IPS DF 6.9 (cell line): ENCODE results near the gene ZNF500.

Experiments
- DNase-seq: peaks from one replicate; pipeline ENCODE4 v3.0.0-alpha.2; 2013; ENCODE audit warnings: low read depth, low spot score
- H3K27ac ChIP-seq: one replicate; pipeline ENCODE4 v1.5.1; 2013; ENCODE audit warnings: low read length, control low read depth
- H3K27me3 ChIP-seq: 2 replicates; pipeline ENCODE4 v1.6.1; 2013; ENCODE audit warnings: mild to moderate bottlenecking, low read length; ENCODE audit not compliant: control insufficient read depth, insufficient read depth
- H3K36me3 ChIP-seq: 2 replicates; pipeline ENCODE4 v1.6.1; 2013; ENCODE audit warnings: low read length; ENCODE audit not compliant: control insufficient read depth, insufficient read depth
- H3K4me1 ChIP-seq: 2 replicates; pipeline ENCODE4 v1.6.1; 2013; ENCODE audit warnings: low read length; ENCODE audit not compliant: control insufficient read depth, insufficient read depth
- H3K4me3 ChIP-seq: 2 replicates; pipeline ENCODE4 v1.5.1; 2013; ENCODE audit warnings: mild to moderate bottlenecking, low read length
- H3K9me3 ChIP-seq: 2 replicates; pipeline ENCODE4 v1.6.1; 2013; ENCODE audit warnings: low read length, inconsistent platforms; ENCODE audit not compliant: control insufficient read depth, insufficient read depth
- WGBS: extraction: QIAGEN DNeasy Blood & Tissue Kit; methylation state at CpG from one replicate; pipeline ENCODE4 v1.1.7; 2013; ENCODE audit warnings: mixed read lengths, missing lambda C conversion rate; ENCODE audit not compliant: insufficient read length, insufficient coverage; 5-methylcytosine and 5-hydroxymethylcytosine counted together

ZNF500 gene

DNA sequence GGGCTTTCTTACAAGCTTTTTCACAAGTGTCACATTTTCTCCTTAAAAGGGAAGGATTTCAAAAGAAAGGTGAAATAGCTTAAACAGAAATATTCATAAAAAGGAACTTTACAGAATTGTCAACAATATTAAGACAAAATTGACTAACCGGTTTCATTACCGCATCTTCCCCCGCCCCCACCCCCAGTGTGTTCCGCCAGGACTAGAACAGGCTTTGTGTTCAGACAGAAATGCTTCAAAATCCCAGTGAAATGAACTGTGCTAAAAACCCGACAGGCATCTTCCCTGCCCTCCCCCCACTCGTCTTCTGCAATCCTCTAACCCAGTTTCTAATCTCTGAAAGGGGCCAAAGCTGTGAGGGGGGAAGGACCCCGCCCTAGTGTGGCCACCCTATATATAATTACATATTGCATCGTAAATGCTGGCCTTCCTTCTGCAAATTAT is 36.5 kb upstream of the ZNF500 start:
- no peak for DNase-seq
- H3K9me3 ChIP-seq: no peaks in the 10 kb centered on the region
- H3K27ac ChIP-seq: no peak overlapping the region
- H3K36me3 ChIP-seq: peaks cover 11% of the 10 kb centered on the region
- H3K27me3 ChIP-seq: no peaks in the 10 kb centered on the region
- WGBS: no CpG with 5 or more reads among the region's 8 CpGs
- H3K4me1 ChIP-seq: peaks cover 2% of the 10 kb centered on the region; the same call in 1 of the 2 replicates
- no peak overlapping the region for H3K4me3 ChIP-seq

DNA sequence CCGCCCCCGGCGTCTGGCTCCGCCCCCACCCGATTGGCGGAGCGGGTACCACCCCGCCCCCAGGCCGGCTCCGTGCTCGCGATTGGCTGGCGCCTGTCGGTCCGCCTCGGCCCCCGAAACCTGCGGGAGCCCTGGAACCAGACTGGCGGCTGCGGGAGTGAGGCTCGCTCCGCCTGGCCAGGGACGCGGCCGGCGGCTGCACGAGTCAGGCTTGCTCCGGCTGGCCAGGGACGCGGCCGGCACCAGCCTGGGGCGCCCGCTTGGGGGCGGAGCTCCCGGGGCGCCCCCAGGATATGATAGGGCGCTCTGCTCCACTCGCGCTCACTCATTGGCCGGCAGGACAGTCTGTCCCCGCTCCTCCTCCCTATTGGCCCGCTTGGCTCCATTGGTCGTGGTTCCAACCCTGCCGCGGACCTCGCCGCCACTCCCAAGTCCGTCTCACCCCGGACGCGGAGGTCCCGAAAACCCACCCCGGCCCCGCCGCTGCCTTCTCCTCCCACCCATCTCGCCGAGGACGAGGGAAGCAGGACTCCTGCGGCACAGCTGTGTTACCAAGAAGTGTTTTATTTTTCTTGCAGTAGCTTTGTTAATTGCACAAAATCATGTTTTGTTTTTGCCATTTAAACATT is 35.8 kb upstream of the ZNF500 start:
- Histone ChIP-seq H3K4me1 (peaks cover 2% of the 10 kb centered on the region; the same call in 1 of the 2 replicates), H3K9me3 (no peaks in the 10 kb centered on the region), H3K27ac (no peak overlapping the region), H3K36me3 (peaks cover 11% of the 10 kb centered on the region), H3K4me3 (peak overlapping the region; percentile 93), H3K27me3 (no peaks in the 10 kb centered on the region)
- peak; percentile 81 for DNase-seq
- WGBS: no CpG with 5 or more reads among the region's 59 CpGs

DNA sequence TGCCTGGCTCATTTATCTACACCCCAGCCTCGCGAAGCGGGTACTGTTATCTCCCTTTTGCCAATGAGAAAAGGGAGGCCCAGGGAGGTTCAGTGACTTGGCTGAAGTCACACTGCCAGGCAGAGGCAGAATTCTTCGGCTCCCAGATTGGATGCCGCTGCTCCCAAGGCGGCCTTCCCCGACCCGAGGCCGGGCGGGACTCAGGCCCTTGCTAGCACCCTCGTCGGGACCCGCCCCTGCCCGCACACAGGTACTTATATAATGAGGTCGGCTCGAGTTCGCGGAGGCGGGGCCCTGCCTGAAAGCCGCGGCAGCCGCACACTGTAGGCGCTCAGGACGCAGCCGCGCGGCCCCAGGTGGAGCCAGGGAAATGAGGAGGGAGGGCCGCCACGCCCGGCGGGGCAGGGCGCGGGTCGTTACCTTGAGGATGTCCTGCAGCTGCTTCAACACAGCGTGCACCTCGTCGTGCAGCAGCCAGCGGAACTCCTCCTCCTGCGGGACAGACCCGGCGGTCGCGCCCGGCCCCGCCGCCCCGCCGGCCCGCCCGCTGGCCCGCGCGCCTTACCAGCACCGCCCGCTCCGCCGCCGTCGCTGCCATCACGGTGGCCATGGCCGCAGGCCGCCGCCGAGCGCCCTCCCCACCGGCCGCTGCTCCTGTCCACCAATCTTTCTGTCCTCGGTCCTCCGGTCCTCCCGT is 35.1 kb upstream of the ZNF500 start, which contains the start of gene ROGDI:
ROGDI (minus strand) TSS at position 672 of the 697 bp plus-strand sequence; CDS start at position 610, 62 bp downstream.
- Histone ChIP-seq H3K27me3 (no peaks in the 10 kb centered on the region), H3K27ac (no peak within 1 kb of the TSS), H3K4me1 (peaks cover 2% of the 10 kb centered on the region; the same call in 1 of the 2 replicates), H3K4me3 (peak within 1 kb of the TSS; percentile 93), H3K36me3 (peaks cover 11% of the 10 kb centered on the region), H3K9me3 (no peaks in the 10 kb centered on the region)
- no CpG with 5 or more reads among the region's 70 CpGs for WGBS
- peak; percentile 70 for DNase-seq

DNA sequence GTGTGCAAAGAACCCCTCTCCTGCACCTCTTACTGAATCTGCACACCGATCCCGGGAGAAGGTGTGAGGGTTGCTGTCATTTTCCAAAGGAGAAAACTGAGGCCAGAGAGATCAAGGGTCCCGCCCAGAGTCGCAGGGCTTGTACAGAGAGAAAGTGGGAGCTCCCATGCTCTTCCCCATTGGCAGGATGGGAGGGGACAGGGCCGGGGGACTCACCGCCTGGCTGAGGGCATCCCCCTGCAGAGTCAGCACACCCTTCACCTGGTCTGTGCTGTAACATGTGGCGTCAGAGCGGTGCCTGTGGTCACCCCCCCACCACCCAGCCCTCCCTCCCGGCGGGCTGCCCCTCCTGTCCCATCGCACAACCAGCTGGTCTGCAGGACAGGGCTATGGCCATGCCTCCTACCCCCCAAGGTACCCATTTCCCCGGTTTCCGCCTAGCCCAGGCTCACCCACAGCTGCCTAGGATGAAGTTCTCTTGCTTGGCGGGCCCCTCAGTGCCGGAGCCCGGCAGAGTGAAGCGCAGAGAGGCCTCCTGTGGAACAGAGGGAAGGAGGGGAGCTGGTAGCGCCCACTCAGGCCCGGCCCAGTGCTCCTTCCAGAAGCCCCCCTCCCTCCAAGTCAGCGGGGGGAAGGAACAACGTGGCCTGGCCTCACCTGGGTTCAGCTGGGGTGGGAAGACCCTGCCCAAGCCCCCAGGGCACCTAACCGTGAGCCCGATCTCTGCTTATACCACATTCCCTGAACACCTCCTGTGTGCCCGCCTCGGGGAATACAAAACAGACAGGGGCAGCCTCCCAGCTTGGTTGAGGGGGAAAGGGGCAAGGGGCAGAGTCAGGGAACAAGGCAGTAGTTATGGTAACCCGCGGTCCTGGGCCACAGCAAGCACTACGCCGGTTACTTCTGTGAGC is 34.3 kb upstream of the ZNF500 start:
- Histone ChIP-seq H3K4me3 (peak overlapping the region; percentile 93; the same call in 1 of the 2 replicates), H3K4me1 (peaks cover 2% of the 10 kb centered on the region; the same call in 1 of the 2 replicates), H3K27ac (no peak overlapping the region), H3K9me3 (no peaks in the 10 kb centered on the region), H3K27me3 (no peaks in the 10 kb centered on the region), H3K36me3 (peaks cover 11% of the 10 kb centered on the region)
- DNase-seq: no peak
- WGBS: no CpG with 5 or more reads among the region's 29 CpGs

DNA sequence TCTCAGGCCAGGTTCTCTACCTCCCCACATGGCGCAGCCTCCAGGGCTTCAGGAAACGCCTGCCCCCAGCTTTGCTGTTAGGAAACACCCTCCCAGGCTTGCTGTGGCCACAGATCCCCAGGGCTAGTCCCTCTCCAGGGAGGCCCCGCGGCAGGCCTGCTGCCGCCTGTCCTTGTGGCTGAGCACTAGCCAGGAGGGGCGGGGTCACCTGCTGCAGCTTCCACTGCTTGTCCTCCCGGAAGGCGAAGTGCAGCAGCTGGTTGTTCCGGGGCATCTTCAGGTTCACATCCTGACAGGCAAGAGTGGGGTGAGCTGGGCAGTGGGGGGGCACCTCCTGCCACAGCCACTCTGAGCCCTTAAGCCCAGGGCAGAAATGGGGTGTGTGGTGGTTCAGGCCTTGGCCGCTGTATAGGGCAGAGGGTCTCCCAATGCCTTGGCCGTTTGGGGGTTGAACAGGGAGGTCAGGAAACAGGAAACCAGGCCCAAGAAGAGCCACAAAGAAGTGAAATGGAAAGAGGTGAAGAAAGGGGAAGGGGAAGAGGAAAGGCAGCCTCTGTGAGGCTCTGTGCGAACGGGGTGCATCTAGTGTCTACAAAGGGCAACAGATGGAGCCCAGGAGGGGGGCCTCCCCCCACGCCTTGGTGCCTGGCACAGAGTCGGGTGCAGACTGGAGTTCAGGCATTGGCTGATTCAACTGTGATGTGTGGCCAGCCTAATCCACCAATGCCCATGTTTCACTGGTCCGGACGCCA is 33.5 kb upstream of the ZNF500 start:
- peaks cover 11% of the 10 kb centered on the region for H3K36me3 ChIP-seq
- no peak overlapping the region for H3K27ac ChIP-seq
- no peaks in the 10 kb centered on the region for H3K9me3 ChIP-seq
- WGBS: no CpG with 5 or more reads among the region's 17 CpGs
- H3K27me3 ChIP-seq: no peaks in the 10 kb centered on the region
- peaks cover 2% of the 10 kb centered on the region; the same call in 1 of the 2 replicates for H3K4me1 ChIP-seq
- DNase-seq: no peak
- no peak overlapping the region for H3K4me3 ChIP-seq

DNA sequence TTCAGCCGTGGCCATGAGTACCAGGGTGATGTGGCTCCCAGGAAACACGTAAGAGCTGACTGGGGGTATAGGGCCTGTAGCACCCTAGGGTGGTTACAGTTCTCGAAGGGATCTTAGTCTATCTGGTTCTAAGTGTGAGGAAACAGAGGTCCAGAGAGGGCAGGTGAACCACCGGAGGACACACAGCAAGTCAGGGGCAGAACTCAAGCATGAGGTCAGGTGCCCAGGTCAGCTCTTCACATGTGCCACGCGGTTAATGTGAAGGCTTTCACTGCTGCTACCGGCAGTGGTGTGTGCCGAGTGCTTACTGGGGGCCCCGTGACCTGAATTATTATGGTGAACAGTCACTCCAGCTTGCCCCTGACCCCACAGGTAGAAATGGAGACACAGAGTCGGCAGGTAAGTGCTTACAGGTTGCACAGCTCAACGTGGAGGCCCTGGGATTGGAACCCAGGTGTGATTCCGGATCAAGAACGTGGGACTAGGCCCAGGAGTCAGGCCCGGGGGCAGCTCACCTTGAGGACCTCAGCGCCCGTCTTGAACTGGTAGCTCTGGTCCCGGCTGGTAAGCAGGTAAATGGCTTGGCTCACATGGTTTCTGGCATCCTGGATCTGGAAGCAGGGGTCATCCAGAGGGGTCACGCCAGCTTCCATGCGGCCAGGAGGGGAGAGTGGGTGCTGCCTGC is 32.4 kb upstream of the ZNF500 start:
- no peaks in the 10 kb centered on the region for H3K9me3 ChIP-seq
- H3K4me1 ChIP-seq: peaks cover 2% of the 10 kb centered on the region; the same call in 1 of the 2 replicates
- no peak overlapping the region for H3K27ac ChIP-seq
- no peak overlapping the region for H3K4me3 ChIP-seq
- no peaks in the 10 kb centered on the region for H3K27me3 ChIP-seq
- H3K36me3 ChIP-seq: peaks cover 10% of the 10 kb centered on the region
- WGBS: no CpG with 5 or more reads among the region's 19 CpGs
- no peak for DNase-seq

DNA sequence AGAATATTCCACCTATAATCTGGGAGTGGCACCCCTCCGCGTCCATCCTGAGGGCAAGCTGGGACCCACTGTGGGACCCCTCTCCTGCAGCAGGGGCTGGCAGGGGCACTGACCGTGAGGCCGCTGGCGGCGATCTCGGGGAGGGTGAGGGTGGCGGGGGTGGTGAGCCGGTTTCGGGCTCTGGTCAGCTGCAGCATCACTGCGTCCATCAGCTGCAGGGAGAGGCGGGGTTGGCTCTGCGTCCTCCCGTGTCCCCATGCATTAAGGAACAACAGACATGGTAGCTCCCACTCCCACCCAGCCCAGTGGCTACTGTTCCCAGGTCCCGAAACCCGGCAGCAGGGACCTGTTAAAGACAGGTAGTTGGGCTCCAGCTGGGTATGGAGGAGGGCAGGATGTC is 31.5 kb upstream of the ZNF500 start:
- no CpG with 5 or more reads among the region's 16 CpGs for WGBS
- Histone ChIP-seq H3K4me3 (no peak overlapping the region), H3K27me3 (no peaks in the 10 kb centered on the region), H3K36me3 (peaks cover 8% of the 10 kb centered on the region), H3K9me3 (no peaks in the 10 kb centered on the region), H3K4me1 (peaks cover 2% of the 10 kb centered on the region; the same call in 1 of the 2 replicates), H3K27ac (no peak overlapping the region)
- no peak for DNase-seq

DNA sequence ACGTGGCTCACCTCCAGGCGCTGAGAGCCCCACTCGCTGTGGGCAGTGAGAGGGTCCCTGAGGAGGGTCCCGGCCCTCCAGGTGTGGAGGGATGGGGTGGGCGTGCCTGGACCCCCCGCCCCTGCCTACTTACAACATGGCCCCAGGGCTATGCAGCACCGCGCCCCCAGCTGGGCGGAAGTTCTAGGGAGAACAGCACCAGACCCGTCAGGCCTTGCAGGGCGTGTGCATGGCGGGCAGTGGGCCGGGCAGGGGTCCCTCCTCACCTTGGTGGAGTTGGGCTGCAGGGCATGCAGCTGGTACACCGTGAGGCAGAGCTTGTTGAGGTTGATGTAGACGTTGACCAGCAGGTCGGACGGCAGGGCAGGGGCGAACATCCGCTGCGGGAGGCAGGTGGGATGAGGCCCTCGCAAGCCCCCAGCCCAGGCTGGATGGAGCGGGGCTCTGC is 30.9 kb upstream of the ZNF500 start:
- Histone ChIP-seq H3K4me3 (no peak overlapping the region), H3K27ac (no peak overlapping the region), H3K27me3 (no peaks in the 10 kb centered on the region), H3K36me3 (peaks cover 8% of the 10 kb centered on the region), H3K4me1 (peaks cover 2% of the 10 kb centered on the region; the same call in 1 of the 2 replicates), H3K9me3 (no peaks in the 10 kb centered on the region)
- no CpG with 5 or more reads among the region's 22 CpGs for WGBS
- DNase-seq: no peak

DNA sequence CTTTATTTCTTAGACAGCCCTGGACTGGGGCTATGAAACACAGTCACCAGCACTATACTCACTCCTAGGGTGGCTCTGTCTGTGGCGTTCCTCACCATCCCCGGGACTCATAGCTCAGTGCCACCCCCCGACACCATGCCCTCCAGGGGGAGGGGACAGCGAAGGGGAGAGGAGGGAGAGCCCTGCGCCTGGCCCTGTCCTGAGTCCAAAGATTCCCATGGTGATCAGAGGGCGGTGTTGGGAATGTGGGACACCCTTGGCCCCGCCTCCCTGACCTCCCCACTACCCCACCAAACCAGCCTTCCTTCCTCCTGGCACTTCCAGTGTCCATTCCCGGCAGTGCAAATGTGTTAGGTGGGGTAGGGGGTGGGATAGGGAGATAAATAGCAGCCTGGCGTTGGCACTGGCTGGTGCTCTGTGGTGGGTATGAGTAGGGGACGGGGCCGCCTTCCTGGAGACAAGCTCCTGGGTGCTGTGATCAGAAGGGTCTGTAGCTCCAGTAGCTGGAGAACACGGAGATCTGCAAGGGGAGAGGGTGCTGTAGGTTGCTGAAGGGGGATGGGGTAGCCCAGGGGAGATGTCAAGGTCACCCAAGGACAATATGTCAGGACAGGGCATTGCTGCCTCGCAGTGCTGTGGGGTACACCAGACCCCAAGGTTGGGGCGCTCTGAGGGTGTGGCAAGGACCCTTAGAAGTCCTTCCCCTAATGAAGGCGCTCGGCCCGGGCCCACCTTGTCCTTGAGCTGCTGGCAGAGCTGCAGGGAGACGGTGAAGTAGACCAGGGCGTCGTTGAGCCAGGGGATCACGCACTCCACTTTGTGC is 30.2 kb upstream of the ZNF500 start:
- no CpG with 5 or more reads among the region's 21 CpGs for WGBS
- Histone ChIP-seq H3K27ac (no peak overlapping the region), H3K9me3 (no peaks in the 10 kb centered on the region), H3K27me3 (no peaks in the 10 kb centered on the region), H3K4me3 (no peak overlapping the region), H3K36me3 (peaks cover 8% of the 10 kb centered on the region), H3K4me1 (peaks cover 2% of the 10 kb centered on the region; the same call in 1 of the 2 replicates)
- no peak for DNase-seq
